ENCODE measurements around the gene DIS3L2.

Gene DIS3L2

GRCh38 chr2:232183279-232183678, 221.8 kb downstream of the DIS3L2 start:
- H3K27ac ChIP-seq = no peak overlapping the region
- DNase-seq (ENCODE audit: low spot score) = no peak
- ChIA-PET POLR2A (ENCODE audit: low non-redundant PET) (no interaction called here), CTCF (interaction anchor here (0.6 to 0.8 kb wide), 2 partner anchors 68 to 222 kb away, joined by 3 read pairs; partner anchors contain the start of gene DIS3L2)
- no peak for TF ChIP-seq CTCF (conservative IDR thresholded peaks at IDR 0.05; ENCODE audit: low read depth)

GRCh38 chr2:232184346-232184745, 222.8 kb downstream of the DIS3L2 start:
- ChIA-PET CTCF (interaction anchor here (0.6 kb wide), 1 partner anchor 73 kb away, joined by 3 read pairs; no protein-coding TSS in a partner anchor), POLR2A (ENCODE audit: low non-redundant PET) (no interaction called here)
- no peak overlapping the region for H3K27ac ChIP-seq
- no peak for TF ChIP-seq CTCF (conservative IDR thresholded peaks at IDR 0.05; ENCODE audit: low read depth)
- DNase-seq (ENCODE audit: low spot score) = no peak

DNA sequence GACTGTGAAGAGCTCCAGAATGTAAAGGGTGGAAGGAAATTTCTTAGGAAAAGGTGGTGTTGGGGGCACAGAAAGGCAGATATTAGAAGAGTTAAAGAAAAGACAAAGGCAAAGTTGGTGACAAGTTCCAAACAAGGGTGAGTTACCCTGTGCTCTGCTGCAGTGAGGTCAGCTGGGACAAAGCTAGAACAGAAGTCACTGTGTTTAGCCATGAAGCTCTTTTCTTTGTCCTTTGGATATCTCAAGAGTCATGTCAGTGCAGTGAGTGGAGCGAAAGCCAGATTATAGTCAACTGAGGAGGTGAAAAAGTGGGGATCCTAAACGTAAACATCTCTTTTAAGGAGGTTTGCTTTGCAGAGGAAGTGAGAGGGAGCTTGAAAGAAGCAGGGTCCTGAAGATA, 229.3 kb downstream of the DIS3L2 start:
- ChIA-PET POLR2A (ENCODE audit: low non-redundant PET) (no interaction called here), CTCF (no interaction called here)
- no peak for TF ChIP-seq CTCF (conservative IDR thresholded peaks at IDR 0.05; ENCODE audit: low read depth)
- no peak overlapping the region for H3K27ac ChIP-seq
- no peak for DNase-seq (ENCODE audit: low spot score)

- ChIA-PET CTCF (interaction anchor here (0.5 kb wide), 1 partner anchor 131 kb away, joined by 3 read pairs; no protein-coding TSS in a partner anchor), POLR2A (ENCODE audit: low non-redundant PET) (no interaction called here)
- H3K27ac ChIP-seq = no peak overlapping the region
- TF ChIP-seq CTCF (conservative IDR thresholded peaks at IDR 0.05; ENCODE audit: low read depth) = no peak
- no peak for DNase-seq (ENCODE audit: low spot score)
Measured at GRCh38 chr2:232195487-232195886, 234.0 kb downstream of the DIS3L2 start.

DNA sequence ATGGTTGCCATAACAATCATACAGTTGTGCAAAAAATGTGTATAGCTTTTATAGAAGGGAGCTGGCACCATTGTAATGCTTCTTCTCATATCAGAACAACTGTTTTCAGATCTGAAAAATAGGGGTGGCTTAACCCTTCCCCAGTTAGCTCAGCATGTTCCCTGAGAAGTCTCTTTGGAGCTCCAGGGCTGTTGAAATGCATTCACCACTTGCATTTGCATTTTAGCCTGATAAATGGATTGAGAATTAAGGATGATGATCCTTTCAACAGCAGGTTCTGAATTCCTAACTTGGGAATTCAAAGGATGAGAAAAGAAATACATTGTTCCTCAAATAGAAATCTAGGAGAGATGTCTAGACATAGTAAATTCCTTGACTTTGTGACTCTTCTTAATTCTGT, 235.3 kb downstream of the DIS3L2 start:
- DNase-seq (ENCODE audit: low spot score) = no peak
- no peak for TF ChIP-seq CTCF (conservative IDR thresholded peaks at IDR 0.05; ENCODE audit: low read depth)
- CTCF ChIA-PET = no interaction called here
- POLR2A ChIA-PET (ENCODE audit: low non-redundant PET) = no interaction called here
- no peak overlapping the region for H3K27ac ChIP-seq

DNA sequence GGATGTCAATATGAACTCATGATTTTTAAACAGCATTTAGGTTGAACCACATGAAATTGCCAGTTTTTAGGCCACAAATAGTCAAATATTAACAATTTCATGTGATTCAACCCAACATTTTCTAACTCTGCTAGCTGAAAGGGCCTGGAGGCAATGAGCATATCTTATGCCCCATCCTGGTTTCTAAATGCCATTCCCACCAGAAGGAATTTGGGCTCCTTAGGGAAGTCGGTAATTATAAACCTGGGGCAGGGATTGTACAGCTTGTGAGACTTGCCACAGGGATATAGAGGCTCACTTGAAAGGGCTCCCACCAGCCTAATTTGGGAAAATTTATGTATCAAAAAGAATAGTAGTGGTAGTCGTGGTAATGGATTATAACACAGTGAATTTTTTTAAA, 238.7 kb downstream of the DIS3L2 start:
- no peak for DNase-seq (ENCODE audit: low spot score)
- no peak for TF ChIP-seq CTCF (conservative IDR thresholded peaks at IDR 0.05; ENCODE audit: low read depth)
- ChIA-PET CTCF (no interaction called here), POLR2A (ENCODE audit: low non-redundant PET) (no interaction called here)
- H3K27ac ChIP-seq = no peak overlapping the region

All from RWPE1 (cell line).